DND-41 (cell line): ENCODE results near the gene ATXN7.

Experiments
- EZH2 ChIP-seq: IDR thresholded peaks from 3 replicates; pipeline ENCODE4 v1.6.1; 2012; ENCODE audit warnings: borderline replicate concordance, low read depth, mild to moderate bottlenecking, moderate library complexity, low read length, inconsistent platforms; ENCODE audit not compliant: severe bottlenecking
- TF ChIP-seq, protein P1 (sequence below): IDR thresholded peaks from 2 replicates; pipeline ENCODE4 v1.5.1; 2012; ENCODE audit warnings: borderline replicate concordance, low read length, moderate library complexity, mild to moderate bottlenecking; ENCODE audit not compliant: poor library complexity, severe bottlenecking; ENCODE audit errors: extremely low read depth

DNA sequence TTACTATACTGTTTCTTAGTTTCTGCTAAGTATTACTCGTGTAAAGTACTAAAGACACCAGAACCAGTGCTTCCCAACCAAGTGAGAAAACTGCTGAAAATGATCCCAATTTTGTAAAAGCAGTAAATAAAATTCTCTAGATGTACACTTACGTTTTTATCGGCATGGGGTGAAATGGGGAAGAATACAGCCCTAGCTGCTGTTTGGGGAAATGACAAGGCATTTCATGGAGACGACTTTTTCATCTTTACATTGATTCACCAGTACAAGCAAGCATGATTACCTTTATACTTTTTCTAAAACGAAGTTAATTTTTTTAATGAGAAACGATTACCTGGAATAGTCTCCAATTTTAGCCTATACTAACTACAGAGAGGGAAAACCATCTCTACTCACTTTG, 158.3 kb downstream of the ATXN7 start:
- no peak for TF ChIP-seq EZH2
- TF ChIP-seq, protein P1, sequence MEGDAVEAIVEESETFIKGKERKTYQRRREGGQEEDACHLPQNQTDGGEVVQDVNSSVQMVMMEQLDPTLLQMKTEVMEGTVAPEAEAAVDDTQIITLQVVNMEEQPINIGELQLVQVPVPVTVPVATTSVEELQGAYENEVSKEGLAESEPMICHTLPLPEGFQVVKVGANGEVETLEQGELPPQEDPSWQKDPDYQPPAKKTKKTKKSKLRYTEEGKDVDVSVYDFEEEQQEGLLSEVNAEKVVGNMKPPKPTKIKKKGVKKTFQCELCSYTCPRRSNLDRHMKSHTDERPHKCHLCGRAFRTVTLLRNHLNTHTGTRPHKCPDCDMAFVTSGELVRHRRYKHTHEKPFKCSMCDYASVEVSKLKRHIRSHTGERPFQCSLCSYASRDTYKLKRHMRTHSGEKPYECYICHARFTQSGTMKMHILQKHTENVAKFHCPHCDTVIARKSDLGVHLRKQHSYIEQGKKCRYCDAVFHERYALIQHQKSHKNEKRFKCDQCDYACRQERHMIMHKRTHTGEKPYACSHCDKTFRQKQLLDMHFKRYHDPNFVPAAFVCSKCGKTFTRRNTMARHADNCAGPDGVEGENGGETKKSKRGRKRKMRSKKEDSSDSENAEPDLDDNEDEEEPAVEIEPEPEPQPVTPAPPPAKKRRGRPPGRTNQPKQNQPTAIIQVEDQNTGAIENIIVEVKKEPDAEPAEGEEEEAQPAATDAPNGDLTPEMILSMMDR = peak; percentile 4
